ENCODE measurements around the gene TRPM4.
"Not testable (repeated sequence)": the region's sequence is repeated elsewhere in the genome, so short reads cannot be mapped to it uniquely, and the experiment has no call there.

TRPM4 gene

DNA sequence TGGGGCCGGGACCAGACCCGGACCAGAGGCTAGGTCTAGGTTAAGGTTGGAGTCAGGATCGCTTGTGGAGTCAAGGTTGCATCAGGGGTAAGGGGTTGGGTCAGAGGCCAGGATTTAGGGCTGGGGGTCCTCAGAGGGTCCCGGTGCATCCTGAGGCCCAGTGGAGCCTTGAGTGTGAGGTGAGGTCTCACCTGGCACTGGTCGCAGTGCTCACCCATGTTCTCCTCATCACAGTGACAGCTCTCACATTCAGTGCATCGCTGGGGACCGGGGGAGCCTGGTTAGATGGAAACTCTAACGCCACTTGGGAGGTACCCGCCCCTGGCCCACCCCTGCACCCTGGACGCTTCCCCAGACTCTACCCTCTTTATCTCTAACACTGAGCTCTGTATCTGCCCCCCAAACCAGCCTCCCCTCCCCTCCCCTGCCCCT, 5.5 kb upstream of the TRPM4 start:
- no peak for DNase-seq

- no peak for DNase-seq
These were observed 4.3 kb upstream of the TRPM4 start for GRCh38 chr19:49153167-49153809.

GRCh38 chr19:49154279-49154678, 3.3 kb upstream of the TRPM4 start:
- DNase-seq = no peak

GRCh38 chr19:49155005-49155819, 2.4 kb upstream of the TRPM4 start, which contains the start of gene HRC:
TSS of gene HRC (minus strand) at chr19:49155396. CDS start at chr19:49155237, 159 bp downstream.
- DNase-seq = no peak

DNA sequence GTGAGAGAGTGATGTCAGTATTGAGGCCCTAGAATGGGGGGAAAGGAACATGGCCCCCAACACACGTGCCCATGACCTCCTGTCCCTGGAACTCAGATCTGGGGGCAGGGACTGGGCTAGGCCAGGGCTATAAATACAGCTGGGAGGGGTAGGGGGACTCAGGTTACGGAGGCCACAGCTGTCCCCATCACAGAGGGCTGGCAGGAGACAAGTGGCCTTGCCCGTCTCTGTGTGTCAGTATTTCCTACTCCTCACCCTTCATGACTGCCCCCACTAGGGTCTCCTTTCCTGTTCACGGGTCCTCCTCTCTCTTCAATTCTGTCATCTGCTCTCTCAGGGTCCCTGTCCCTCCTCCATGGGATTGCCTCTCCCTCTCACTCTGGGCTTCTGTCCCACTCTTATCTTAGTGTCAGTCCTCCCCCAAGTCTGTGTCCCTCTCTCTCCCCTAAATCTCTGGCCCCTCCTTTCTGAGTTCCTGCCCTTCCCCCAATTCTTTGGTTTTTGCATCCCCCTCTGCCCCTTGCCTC, 1.7 kb upstream of the TRPM4 start:
- no peak for DNase-seq

DNA sequence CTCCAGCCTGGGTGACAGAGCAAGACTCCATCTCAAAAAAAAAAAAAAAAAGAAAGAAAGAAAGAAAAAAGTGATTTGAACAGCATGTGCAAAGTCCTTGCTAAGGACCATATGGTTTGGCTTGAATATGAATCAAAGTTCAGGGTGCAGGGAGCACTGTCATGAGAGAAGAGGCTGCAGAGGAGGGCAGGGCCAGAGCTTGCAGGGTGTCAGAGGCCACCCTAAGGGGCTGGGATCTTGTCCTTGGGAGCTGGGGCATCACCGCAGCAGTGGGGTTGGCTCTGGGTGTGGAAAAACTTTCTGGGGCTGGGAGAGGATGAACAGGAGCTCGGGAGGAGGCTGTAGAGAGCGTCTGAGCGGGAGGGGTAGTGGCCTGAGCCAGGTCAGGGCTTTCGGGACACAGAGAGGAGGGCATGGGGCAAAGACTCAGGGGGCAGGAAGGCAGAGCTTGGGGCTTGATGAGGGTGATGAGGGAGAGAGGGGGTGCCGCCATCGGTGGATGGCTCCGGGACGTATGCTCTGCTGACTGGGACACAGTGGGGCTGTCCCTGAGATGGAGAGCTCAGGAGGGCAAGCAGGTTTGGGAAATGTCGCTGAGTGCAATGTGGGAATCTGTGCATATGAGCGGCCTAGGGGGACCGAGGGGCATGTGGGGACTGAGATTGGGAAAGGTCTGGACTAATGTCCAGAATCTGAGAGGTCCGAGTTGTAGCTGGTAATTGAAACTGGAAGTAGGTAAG, 3.0 kb downstream of the TRPM4 start:
- no peak for DNase-seq

DNA sequence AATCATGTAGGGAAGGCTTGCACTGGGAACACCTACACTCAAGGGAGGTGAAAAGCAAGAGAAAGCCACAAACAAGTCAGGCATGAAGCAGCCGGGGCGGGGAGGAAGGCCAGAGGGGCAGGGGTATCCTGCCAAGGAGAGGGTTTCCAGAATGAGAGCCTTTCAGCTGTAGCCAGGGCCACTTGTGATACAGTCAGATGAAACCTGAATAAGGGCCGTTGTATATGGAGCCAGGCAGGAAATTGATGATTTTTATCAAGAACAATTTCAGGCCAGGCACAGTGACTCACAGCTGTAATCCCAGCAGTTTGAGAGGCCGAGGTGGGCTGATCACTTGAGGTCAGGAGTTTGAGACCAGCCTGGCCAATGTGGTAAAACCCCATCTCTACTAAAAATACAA, 4.4 kb downstream of the TRPM4 start:
- no peak for DNase-seq

GRCh38 chr19:49165111-49165750, 7.6 kb downstream of the TRPM4 start:
- DNase-seq = no peak

GRCh38 chr19:49165865-49166301, 8.3 kb downstream of the TRPM4 start:
- no peak for DNase-seq

DNA sequence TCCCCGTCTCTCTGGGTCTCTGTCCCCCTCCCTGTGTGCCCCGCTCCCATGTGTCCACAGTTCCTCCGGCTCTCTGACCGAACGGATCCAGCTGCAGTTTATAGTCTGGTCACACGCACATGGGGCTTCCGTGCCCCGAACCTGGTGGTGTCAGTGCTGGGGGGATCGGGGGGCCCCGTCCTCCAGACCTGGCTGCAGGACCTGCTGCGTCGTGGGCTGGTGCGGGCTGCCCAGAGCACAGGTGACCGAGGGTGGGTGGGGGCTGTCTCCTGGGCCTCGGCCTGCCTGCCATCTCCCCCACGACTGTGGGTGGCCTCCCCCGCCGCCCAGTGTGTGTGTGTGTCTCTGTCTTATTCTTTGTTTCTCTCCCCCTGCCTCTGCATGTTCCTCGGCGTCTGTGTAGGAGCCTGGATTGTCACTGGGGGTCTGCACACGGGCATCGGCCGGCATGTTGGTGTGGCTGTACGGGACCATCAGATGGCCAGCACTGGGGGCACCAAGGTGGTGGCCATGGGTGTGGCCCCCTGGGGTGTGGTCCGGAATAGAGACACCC, 10.3 kb downstream of the TRPM4 start:
- no peak for DNase-seq

- no peak for DNase-seq
These were observed 10.8 kb downstream of the TRPM4 start for GRCh38 chr19:49168421-49168820.

DNA sequence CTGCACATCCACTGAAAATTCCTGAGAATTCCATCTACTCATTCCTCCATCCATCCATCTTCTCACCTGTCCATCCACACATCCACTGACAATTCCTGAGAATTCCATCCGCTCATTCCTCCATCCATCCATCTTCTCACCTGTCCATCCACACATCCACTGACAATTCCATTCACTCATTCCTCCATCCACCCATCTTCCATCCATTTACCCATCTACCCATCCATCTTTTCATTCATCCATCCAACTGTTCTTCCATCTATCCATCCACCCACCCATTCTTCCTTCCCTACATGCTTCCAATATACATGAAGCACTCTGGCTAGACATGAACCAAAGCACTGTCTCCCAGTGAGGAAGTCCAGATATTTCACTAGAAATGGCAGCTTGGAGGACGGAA, 15.6 kb downstream of the TRPM4 start:
- no peak for DNase-seq

GRCh38 chr19:49180659-49181058, 23.1 kb downstream of the TRPM4 start:
- DNase-seq = no peak

DNA sequence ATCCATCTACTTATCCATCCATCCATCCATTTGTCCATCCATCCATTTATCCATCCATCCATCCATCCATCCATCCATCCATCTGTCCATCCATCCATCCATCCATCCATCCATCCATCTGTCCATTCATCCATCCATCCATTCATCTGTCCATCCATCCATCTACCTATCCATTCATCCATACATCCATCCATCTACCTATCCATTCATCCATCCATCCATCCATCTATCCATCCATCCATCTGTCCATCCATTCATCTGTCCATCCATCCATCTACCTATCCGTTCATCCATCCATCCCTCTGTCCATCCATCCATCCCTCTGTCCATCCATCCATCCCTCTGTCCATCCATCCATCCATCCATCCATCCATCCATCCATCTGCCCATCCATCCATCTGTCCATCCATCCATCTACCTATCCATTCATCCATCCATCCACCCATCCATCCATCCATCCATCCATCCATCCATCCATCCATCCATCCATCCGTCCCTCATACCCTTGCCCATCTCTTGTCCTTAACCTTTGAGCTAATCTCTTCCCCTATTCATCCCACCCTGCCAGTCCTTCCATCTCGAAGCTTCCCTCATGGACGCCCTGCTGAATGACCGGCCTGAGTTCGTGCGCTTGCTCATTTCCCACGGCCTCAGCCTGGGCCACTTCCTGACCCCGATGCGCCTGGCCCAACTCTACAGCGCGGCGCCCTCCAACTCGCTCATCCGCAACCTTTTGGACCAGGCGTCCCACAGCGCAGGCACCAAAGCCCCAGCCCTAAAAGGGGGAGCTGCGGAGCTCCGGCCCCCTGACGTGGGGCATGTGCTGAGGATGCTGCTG, 24.6 kb downstream of the TRPM4 start:
- DNase-seq = not testable (repeated sequence)

GRCh38 chr19:49182848-49183375, 25.3 kb downstream of the TRPM4 start:
- no peak for DNase-seq

GRCh38 chr19:49186108-49186507, 28.5 kb downstream of the TRPM4 start:
- no peak for DNase-seq

GRCh38 chr19:49188626-49189200, 31.1 kb downstream of the TRPM4 start:
- DNase-seq = no peak

- no peak for DNase-seq
These were observed 31.7 kb downstream of the TRPM4 start for GRCh38 chr19:49189259-49189658.

GRCh38 chr19:49190781-49191180, 33.2 kb downstream of the TRPM4 start:
- DNase-seq = no peak

DNA sequence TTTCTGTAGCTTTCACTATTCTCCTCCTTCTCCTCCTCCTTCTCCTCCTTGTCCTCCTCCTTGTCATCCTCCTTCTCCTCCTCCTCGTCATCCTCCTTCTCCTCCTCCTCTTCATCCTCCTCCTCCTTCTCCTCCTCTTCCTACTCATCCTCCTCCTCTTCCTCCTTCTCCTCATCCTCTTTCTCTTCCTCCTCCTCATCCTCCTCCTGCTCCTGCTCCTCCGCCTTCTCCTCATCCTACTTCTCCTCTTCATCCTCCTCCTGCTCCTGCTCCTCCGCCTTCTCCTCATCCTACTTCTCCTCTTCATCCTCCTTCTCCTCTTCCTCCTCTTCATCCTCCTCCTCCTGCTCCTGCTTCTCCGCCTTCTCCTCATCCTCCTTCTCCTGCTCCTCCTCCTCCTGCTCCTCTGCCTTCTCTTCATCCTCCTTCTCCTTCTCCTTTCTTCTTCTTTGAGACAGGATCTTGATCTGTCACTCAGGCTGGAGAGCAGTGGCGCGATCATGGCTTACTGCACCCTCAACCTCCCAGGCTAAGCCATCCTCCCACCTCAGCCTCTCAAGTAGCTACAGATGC, 36.3 kb downstream of the TRPM4 start:
- DNase-seq = no peak

GRCh38 chr19:49194408-49194807, 36.8 kb downstream of the TRPM4 start:
- DNase-seq = no peak
